Left hindlimb (tissue), 1 donor: ENCODE measurements around the gene OAF.

Experiments used
- DNase-seq: peaks from one replicate; pipeline ENCODE4 v3.0.0-alpha.2; 2018

OAF gene

GRCh38 chr11:120205596-120206161 is 5.2 kb upstream of the OAF start:
- DNase-seq, result no peak

GRCh38 chr11:120207512-120207911 is 3.3 kb upstream of the OAF start:
- no peak for DNase-seq

GRCh38 chr11:120208001-120208441 is 2.8 kb upstream of the OAF start:
- DNase-seq, result no peak

GRCh38 chr11:120208777-120209176 is 2.1 kb upstream of the OAF start:
- no peak for DNase-seq

- DNase-seq, result no peak
Observed at GRCh38 chr11:120209746-120210625, 846 bp upstream of the OAF start.

- no peak for DNase-seq
Observed at GRCh38 chr11:120211522-120212258, 858 bp downstream of the OAF start.

- no peak for DNase-seq
Observed at GRCh38 chr11:120212259-120212878, 1.5 kb downstream of the OAF start.

GRCh38 chr11:120212926-120213325 is 2.1 kb downstream of the OAF start:
- DNase-seq, result no peak

GRCh38 chr11:120214581-120214980 is 3.7 kb downstream of the OAF start:
- no peak for DNase-seq

GRCh38 chr11:120215634-120216033 is 4.8 kb downstream of the OAF start:
- DNase-seq, result no peak

- DNase-seq, result no peak
Observed at GRCh38 chr11:120216426-120217102, 5.7 kb downstream of the OAF start.

GRCh38 chr11:120217526-120217925 is 6.7 kb downstream of the OAF start:
- DNase-seq, result no peak

- DNase-seq, result no peak
Observed at GRCh38 chr11:120217941-120218694, 7.3 kb downstream of the OAF start.

GRCh38 chr11:120218695-120219033 is 7.8 kb downstream of the OAF start:
- DNase-seq, result no peak

GRCh38 chr11:120219232-120219937 is 8.6 kb downstream of the OAF start:
- no peak for DNase-seq

GRCh38 chr11:120219938-120220746 is 9.3 kb downstream of the OAF start:
- DNase-seq, result no peak

- DNase-seq, result no peak
Observed at GRCh38 chr11:120220747-120221037, 9.9 kb downstream of the OAF start.

- no peak for DNase-seq
Observed at GRCh38 chr11:120221115-120221752, 10.4 kb downstream of the OAF start.

GRCh38 chr11:120222916-120223315 is 12.1 kb downstream of the OAF start:
- DNase-seq, result no peak

GRCh38 chr11:120223793-120224192 is 13.0 kb downstream of the OAF start:
- DNase-seq, result no peak
